ENCODE data around the gene ZNF236. TPM values are rescaled to one million over a fixed set of nuclear protein-coding genes. Genes with fewer than 3 reads are reported as not detected.
A peak's percentile ranks its signal among the peaks of the same experiment; 100 is the strongest.

ZNF236 gene
- total and polyA plus RNA-seq, 10 of the 15 experiments (the other 5 are each of a cell fraction or from before 2014, with no cell fraction given), result 1.0 to 14.4 (median 5.9) TPM

- TF ChIP-seq PRDM15 (CRISPR knock-in tag; IDR thresholded peaks at IDR 0.05) (no peak), ESRRA (IDR thresholded peaks at IDR 0.05; ENCODE audit: low read length) (no peak), MTA2 (IDR thresholded peaks at IDR 0.05; ENCODE audit: low read depth) (peak; percentile 97), GATAD2B (conservative IDR thresholded peaks at IDR 0.05; ENCODE audit: low read depth) (no peak), ZNF592 (IDR thresholded peaks at IDR 0.05) (no peak), IKZF1 (conservative IDR thresholded peaks at IDR 0.05) (peak; percentile 34; the same call in 1 of the 2 replicates), ZSCAN29 (IDR thresholded peaks at IDR 0.05) (no peak)
- TF ChIP-seq, protein P1, sequence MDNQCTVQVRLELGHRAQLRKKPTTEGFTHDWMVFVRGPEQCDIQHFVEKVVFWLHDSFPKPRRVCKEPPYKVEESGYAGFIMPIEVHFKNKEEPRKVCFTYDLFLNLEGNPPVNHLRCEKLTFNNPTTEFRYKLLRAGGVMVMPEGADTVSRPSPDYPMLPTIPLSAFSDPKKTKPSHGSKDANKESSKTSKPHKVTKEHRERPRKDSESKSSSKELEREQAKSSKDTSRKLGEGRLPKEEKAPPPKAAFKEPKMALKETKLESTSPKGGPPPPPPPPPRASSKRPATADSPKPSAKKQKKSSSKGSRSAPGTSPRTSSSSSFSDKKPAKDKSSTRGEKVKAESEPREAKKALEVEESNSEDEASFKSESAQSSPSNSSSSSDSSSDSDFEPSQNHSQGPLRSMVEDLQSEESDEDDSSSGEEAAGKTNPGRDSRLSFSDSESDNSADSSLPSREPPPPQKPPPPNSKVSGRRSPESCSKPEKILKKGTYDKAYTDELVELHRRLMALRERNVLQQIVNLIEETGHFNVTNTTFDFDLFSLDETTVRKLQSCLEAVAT (IDR thresholded peaks at IDR 0.05), result peak; percentile 85
- TF ChIP-seq, protein P2, sequence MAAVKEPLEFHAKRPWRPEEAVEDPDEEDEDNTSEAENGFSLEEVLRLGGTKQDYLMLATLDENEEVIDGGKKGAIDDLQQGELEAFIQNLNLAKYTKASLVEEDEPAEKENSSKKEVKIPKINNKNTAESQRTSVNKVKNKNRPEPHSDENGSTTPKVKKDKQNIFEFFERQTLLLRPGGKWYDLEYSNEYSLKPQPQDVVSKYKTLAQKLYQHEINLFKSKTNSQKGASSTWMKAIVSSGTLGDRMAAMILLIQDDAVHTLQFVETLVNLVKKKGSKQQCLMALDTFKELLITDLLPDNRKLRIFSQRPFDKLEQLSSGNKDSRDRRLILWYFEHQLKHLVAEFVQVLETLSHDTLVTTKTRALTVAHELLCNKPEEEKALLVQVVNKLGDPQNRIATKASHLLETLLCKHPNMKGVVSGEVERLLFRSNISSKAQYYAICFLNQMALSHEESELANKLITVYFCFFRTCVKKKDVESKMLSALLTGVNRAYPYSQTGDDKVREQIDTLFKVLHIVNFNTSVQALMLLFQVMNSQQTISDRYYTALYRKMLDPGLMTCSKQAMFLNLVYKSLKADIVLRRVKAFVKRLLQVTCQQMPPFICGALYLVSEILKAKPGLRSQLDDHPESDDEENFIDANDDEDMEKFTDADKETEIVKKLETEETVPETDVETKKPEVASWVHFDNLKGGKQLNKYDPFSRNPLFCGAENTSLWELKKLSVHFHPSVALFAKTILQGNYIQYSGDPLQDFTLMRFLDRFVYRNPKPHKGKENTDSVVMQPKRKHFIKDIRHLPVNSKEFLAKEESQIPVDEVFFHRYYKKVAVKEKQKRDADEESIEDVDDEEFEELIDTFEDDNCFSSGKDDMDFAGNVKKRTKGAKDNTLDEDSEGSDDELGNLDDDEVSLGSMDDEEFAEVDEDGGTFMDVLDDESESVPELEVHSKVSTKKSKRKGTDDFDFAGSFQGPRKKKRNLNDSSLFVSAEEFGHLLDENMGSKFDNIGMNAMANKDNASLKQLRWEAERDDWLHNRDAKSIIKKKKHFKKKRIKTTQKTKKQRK (IDR thresholded peaks at IDR 0.05; ENCODE audit: low read depth, low read length), result no peak
- TF ChIP-seq, protein P3, sequence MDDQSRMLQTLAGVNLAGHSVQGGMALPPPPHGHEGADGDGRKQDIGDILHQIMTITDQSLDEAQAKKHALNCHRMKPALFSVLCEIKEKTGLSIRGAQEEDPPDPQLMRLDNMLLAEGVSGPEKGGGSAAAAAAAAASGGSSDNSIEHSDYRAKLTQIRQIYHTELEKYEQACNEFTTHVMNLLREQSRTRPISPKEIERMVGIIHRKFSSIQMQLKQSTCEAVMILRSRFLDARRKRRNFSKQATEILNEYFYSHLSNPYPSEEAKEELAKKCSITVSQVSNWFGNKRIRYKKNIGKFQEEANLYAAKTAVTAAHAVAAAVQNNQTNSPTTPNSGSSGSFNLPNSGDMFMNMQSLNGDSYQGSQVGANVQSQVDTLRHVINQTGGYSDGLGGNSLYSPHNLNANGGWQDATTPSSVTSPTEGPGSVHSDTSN (IDR thresholded peaks at IDR 0.05; ENCODE audit: insufficient replicate concordance, low read depth, low read length), result no peak
- TF ChIP-seq, protein P4, sequence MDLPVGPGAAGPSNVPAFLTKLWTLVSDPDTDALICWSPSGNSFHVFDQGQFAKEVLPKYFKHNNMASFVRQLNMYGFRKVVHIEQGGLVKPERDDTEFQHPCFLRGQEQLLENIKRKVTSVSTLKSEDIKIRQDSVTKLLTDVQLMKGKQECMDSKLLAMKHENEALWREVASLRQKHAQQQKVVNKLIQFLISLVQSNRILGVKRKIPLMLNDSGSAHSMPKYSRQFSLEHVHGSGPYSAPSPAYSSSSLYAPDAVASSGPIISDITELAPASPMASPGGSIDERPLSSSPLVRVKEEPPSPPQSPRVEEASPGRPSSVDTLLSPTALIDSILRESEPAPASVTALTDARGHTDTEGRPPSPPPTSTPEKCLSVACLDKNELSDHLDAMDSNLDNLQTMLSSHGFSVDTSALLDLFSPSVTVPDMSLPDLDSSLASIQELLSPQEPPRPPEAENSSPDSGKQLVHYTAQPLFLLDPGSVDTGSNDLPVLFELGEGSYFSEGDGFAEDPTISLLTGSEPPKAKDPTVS (IDR thresholded peaks at IDR 0.05; ENCODE audit: low read depth, low read length), result no peak
These were observed 129.3 kb downstream of the ZNF236 start (continued) for GRCh38 chr18:76951456-76952247.
